GM19438 (cell line): ENCODE data around the gene EGFLAM.
"Not testable (repeated sequence)": the region's sequence is repeated elsewhere in the genome, so short reads cannot be mapped to it uniquely, and the experiment has no call there.

Experiments used
- ATAC-seq: cut with Tn5 transposase; IDR thresholded peaks from one replicate; pipeline ENCODE4 v1.9.1; 2021; ENCODE audit warnings: low read depth; ENCODE audit not compliant: unreplicated experiment

The EGFLAM gene

GRCh38 chr5:38321978-38322377 lies 63.6 kb downstream of the EGFLAM start:
- ATAC-seq, result no peak

GRCh38 chr5:38323645-38324295 lies 65.4 kb downstream of the EGFLAM start:
- ATAC-seq, result no peak

DNA sequence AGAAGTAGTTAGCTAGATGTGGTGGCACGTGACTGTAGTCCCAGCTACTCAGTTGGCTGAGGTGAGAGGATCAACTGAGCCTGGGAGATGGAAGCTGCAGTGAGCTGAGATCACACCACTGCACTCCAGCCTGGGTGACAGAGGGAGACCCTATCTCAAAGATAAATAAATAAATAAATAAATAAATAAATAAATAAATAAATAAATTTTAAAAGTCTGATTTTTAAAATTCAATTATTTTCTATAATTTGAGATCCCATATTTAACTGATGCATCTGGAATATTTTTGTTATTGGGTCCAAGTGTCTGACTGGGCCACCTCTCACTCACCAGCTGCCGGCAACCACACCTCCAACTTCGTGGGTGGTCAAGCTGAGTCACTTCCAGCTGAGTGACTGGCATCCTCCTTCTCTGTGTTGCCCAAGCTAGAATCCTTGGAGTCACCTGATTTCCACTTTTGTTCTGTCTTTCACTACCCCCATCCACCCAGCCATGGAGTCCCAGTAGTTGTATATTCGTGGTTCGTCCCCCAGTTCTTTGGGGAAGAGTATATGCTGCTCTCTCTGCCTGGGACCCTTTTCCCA lies 70.9 kb downstream of the EGFLAM start:
- ATAC-seq, result no peak

DNA sequence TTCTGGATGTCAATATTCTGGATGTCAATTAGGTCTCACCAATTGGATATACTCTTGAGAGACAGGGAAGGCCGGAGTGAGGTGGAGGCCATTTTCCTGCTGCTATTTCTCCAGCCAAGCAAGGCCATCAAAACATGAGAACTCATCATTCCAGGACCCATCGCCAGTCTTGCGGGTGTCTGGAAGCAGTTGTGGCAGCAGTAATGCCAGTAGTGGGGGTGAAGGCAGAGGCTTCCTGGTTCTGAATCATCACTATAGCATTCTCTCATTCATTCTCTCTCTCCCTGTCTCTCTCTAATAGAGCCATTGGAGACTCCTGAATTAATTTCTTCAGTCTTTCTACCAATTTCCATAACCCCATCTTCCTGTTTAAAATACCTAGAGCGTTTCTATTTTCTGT lies 71.8 kb downstream of the EGFLAM start:
- ATAC-seq, result no peak

GRCh38 chr5:38331831-38332230 lies 73.5 kb downstream of the EGFLAM start:
- no peak for ATAC-seq

DNA sequence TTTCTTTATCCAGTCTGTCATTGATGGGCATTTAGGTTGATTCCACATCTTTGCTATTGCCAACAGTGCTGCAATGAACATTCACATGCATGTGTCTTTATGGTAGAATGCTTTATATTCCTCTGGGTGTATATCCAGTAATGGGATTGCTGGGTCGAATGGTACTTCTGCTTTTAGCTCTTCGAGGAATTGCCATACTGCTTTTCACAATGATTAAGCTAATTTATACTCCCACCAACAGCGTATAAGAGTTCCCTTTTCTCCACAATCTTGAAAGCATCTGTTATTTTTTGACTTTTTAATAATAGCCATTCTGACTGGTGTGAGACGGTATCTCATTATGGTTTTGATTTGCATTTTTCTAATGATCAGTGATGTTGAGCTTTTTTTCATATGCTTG lies 74.8 kb downstream of the EGFLAM start:
- ATAC-seq, result not testable (repeated sequence)

- no peak for ATAC-seq
These were observed 80.1 kb downstream of the EGFLAM start for GRCh38 chr5:38338455-38338854.

- ATAC-seq, result no peak
These were observed 81.1 kb downstream of the EGFLAM start for GRCh38 chr5:38339446-38339845.

- no peak for ATAC-seq
These were observed 82.7 kb downstream of the EGFLAM start for GRCh38 chr5:38341056-38341455.

GRCh38 chr5:38341641-38342040 lies 83.3 kb downstream of the EGFLAM start:
- no peak for ATAC-seq

DNA sequence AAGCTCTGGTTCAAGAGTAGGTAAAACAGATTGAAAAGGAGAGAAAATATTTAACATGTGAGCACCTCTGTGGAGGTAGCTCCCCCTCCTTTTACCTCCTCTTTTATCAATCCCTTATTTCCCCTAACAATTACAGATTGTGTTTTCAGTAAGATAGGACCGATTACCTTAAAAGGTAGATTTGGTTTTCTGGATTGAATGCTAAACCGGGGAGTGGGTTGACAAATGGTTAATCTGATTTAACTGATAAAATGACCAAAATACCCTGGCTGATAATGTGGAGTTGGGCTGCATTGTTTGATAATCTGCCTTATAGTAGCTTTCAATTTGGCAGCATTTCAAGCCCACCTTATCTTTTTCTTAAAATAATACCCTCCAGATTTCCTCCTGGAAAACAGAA lies 83.9 kb downstream of the EGFLAM start:
- ATAC-seq, result no peak

DNA sequence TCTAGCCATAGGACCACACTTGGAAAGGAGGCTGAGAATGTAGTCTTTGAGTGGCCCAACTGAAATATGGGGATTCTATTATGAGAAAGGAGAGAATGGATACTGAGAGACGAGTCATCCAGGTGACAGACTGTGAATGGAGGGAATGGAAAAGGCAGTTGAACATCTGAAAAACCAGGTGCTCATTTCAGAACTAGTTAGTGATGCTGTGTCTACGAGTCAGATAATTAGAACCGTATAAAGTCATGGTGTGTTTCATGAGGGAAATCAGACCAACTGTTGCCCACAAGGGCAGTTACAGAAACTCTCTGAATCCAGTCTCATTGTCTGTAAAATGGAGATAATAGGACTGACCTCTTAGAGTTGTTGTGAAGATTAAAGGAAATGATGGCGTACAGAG lies 86.5 kb downstream of the EGFLAM start:
- no peak for ATAC-seq

DNA sequence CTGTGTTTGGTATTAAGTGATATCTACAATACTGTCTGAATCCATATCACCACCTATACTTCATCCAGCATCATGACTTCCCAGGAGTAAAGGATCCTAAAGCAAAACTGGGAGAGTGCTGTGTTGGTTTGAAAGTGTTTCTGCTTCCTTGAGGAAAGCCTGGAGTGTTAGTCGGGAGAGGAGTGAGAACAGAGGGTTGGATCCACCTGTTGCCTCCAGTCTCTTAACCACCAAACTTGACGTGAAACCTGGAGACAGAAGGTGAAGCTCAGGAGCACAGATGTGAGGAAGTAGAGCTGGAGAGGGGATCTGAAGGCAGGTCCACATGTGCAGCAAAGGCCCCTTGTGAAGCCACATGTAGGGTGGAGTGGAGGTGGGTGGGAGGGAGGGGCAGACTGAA lies 88.2 kb downstream of the EGFLAM start:
- no peak for ATAC-seq

DNA sequence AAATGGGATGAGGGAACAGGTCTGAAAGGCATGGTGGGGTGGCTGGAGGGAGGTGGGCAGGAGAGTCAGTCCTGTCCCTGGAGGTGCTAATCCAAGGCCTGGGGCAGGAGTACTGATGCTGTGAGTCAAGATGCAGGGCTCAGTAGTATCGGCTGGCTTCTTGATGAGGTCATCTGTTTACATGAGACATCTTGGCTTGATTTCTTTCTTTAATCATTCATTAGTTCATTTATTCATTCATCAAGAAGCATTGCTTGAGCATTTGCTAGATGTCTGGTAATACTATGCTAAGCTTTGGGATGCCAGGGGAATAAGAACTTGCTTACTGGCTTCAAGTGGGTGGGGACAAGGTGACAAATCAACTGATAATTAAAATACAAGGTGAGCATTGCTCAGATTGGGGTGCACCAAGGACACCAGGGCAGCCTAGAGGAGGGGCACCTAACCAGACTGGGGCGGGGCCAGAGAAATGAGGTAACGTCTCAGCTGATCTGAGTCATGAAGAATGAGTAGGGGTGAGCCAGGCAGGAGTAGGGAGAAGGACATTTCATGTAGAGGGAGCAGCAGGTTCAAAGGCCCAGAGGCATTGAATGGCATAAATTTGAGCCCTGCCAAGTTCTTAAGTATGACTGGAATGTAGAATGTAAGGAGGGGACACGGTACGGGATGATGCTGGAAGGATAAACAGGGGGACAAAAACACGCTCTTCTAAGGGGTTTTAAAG lies 88.8 kb downstream of the EGFLAM start:
- no peak for ATAC-seq

DNA sequence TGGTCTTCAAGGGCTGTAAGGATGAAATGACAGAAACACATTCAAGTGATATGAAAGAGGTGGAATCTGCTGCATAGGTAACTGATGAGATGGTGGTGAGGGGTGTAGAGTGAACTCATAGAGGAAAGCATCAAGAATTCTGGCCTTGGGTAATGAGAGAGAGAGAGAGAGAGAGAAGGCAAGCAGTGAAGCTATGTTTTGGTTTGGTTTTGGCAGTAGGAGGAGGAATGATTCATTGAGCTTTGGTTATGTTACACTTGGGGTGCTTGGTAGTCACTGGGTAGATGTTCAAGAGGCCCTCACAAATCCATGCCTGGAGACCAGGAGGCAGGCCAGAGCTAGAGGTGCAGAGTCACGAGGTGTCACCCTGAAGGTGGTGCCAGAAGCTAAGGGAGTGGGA lies 89.5 kb downstream of the EGFLAM start:
- no peak for ATAC-seq

DNA sequence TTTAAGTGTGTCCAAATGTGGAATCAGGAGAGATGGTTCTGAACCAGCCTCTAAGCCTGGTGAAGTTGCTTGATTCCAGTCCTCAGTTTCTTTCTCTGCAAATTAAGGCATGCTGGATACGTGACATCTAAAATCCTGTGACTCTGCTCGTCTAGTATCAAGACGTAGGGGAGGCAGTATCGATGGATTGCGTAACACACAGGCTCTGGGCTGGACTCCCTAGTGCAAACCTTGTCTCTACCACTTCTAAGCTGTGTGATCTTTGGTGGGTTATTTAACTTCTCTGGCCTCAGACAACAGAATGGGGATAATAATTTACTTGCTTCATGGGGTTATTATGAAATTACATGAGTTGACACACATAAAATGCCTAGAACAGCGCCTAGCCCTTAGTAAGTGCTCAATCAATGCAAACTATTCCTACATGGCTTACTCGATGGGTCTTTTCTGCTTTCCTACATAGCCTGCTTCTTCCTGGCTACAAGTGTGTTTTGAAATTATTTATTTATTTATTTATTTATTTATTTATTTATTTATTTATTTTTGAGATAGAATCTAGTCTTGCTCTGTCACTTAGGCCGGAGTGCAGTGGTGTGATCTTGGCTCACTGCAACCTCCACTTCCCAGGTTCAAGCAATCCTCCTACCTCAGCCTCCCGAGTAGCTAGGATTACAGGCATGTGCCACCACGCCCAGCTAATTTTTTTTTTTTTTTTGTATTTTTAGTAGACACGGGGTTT lies 102.1 kb downstream of the EGFLAM start:
- ATAC-seq, result no peak

- ATAC-seq, result no peak
These were observed 104.4 kb downstream of the EGFLAM start for GRCh38 chr5:38362713-38363112.

DNA sequence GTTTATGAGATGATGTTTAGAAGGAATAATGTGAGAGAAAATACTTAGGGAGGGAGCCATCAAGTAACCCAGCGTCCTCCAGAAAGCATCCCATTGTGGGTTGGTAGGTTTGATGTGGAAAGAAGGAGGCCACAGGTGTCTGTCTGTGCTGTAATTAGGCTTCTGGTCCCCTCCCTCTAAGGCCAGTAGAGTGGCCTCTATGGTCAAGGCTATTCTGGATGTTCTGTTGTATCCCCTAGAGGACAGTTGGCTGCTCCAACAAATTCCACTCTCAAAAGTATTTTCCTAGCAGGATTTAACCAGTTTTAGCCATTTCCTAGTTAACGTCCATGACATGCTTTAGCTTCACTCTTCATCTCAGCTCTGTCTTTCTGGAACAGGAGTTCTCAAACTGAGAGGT lies 106.5 kb downstream of the EGFLAM start:
- no peak for ATAC-seq

DNA sequence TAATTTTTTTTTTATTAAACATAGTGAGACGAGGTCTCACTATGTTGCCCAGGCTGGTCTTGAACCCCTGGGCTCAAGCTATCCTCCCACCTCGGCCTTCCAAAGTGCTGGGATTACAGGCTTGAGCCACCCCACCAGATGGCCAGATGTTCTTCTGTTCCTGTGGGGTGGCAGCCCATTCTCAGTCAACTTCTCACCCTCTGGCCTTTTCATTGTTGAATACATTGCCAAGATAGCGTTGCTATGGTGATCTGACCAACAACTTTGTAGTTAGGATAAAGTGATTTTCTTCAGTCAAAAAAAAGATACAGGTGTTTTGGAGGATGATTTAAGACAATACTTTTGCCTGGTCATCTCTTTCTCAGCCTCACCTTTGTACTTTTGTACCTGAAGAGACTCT lies 109.1 kb downstream of the EGFLAM start:
- ATAC-seq, result no peak

DNA sequence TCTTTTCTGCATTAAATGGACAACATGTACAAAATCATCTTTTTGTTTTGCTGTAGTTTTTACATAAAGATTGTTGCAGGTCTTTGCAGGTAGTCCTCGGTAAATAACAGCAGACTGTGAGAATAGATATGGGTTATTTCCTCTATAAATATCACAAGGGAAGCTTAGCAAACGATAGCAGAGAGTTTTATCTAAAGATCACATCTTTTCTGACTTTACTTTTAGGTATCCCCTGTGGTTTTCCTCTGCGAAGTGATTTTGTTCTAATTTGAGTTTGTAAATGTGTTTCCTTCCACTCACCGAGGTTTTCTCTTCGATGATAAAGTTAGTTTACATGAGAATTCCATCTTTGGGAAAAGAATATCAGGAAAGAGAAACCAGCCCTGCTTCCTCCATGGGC lies 109.6 kb downstream of the EGFLAM start:
- no peak for ATAC-seq

DNA sequence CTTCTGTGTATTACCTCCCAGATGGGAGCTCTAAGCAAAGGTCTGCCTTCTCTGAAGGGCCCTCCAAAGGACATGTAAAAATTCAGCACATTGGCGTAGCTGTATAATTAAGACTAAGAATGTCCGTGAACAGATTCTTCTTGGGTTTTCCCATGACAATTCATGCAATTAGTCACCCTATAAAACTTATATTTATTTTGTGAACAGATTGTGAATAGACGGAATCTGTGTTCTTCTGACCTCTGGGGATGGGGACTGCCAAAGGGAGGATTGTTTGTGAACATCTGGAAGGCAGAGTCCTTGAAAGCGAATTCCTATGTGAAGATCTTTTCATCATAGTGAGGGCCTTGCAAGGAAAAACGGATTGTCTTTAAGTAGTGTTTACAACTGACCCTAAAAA lies 111.3 kb downstream of the EGFLAM start:
- no peak for ATAC-seq
